ENCODE measurements around the gene CNTN4. TPM values are rescaled to one million over a fixed set of nuclear protein-coding genes. Genes with fewer than 3 reads are reported as not detected.

CNTN4 gene
- total RNA-seq, 1 experiment from 2014 or later, result 1.6 TPM

- Histone ChIP-seq H3K56ac (ENCODE audit: insufficient read length, low read depth, low read length) (no peak overlapping the region), H4K20me1 (ENCODE audit: control insufficient read depth, insufficient read depth, insufficient read length) (no peaks in the 10 kb centered on the region), H3K79me2 (ENCODE audit: insufficient read depth, low read length) (no peaks in the 10 kb centered on the region), H2BK20ac (ENCODE audit: low read depth, low read length, poor library complexity, severe bottlenecking) (no peak overlapping the region), H2AFZ (ENCODE audit: low read length) (no peak overlapping the region), H2BK15ac (ENCODE audit: low read depth, low read length) (no peak overlapping the region), H3K9ac (ENCODE audit: extremely low read depth, insufficient read length, low read length) (no peak overlapping the region), H2AK5ac (ENCODE audit: insufficient read length, low read length) (no peak overlapping the region), H3K18ac (ENCODE audit: insufficient read length, low read depth, low read length) (no peak overlapping the region), H3K9me3 (ENCODE audit: control insufficient read depth, low read depth, low read length) (no peaks in the 10 kb centered on the region), H3K27ac (ENCODE audit: insufficient read length, low read depth, low read length) (no peak overlapping the region), H2BK120ac (ENCODE audit: low read depth, low read length, poor library complexity, severe bottlenecking) (no peak overlapping the region), H3K23ac (ENCODE audit: insufficient read length, low read depth, low read length) (no peak overlapping the region), H2BK5ac (ENCODE audit: insufficient read length, low read length) (no peak overlapping the region), H3K23me2 (ENCODE audit: insufficient read length, low read depth, low read length, poor library complexity, severe bottlenecking) (no peaks in the 10 kb centered on the region), H4K8ac (replicated peaks; ENCODE audit: insufficient read length, low read depth, low read length) (no peak overlapping the region), H3K14ac (ENCODE audit: insufficient read depth, low read length) (no peak overlapping the region), H3K79me1 (ENCODE audit: insufficient read depth, low read depth, low read length, poor library complexity, severe bottlenecking) (no peaks in the 10 kb centered on the region), H3T11ph (ENCODE audit: low read length) (no peak overlapping the region), H3K4ac (ENCODE audit: low read depth, low read length) (no peak overlapping the region), H3K27me3 (ENCODE audit: insufficient read depth, low read length) (no peaks in the 10 kb centered on the region), H3K4me2 (ENCODE audit: insufficient read depth, insufficient read length, low read length) (no peak overlapping the region), H4K5ac (ENCODE audit: insufficient read length, low read depth, low read length) (no peak overlapping the region), H4K91ac (ENCODE audit: insufficient read length, low read depth, low read length) (no peak overlapping the region), H3K4me1 (ENCODE audit: insufficient read depth, low read length) (no peaks in the 10 kb centered on the region), H2BK12ac (ENCODE audit: insufficient read length, low read depth, low read length) (no peak overlapping the region)
- no peaks in the 10 kb centered on the region for H3K9me3 Mint-ChIP-seq
- DNase-seq, result no peak
- no peak overlapping the region for H3K4me3 Mint-ChIP-seq
- peaks cover 0 to 3% of the 10 kb centered on the region in 2 experiments; a peak in 1 of 4 replicates for H3K4me1 Mint-ChIP-seq
- H3K27me3 Mint-ChIP-seq (ENCODE audit: low read depth), result no peaks in the 10 kb centered on the region; the same call in 1 of the 2 replicates
- WGBS (ENCODE audit: extremely low coverage, insufficient read length, low lambda C conversion rate), result no CpG with 5 or more reads among the region's 4 CpGs
- no peaks in the 10 kb centered on the region for H3K36me3 Mint-ChIP-seq (ENCODE audit: insufficient read depth in 1 of 3, low read depth in 3 of 3)
- no peak overlapping the region for H3K27ac Mint-ChIP-seq
- no peak for TF ChIP-seq CTCF (conservative IDR thresholded peaks at IDR 0.05)
Measured at GRCh38 chr3:2837910-2838309, 739.2 kb downstream of the CNTN4 start.

Measured in H9 (cell line).